ENCODE data around the gene IFNGR2. TPM values are rescaled to one million over a fixed set of nuclear protein-coding genes. Genes with fewer than 3 reads are reported as not detected.

IFNGR2 gene
- total and polyA plus RNA-seq, 2 experiments from 2014 or later, result 21.9 to 29.4 TPM

- Mint-ChIP-seq H3K4me3 (no peak overlapping the region), H3K27ac (no peak overlapping the region), H3K36me3 (ENCODE audit: low read depth) (peaks cover 24% of the 10 kb centered on the region), H3K4me1 (no peaks in the 10 kb centered on the region), H3K27me3 (ENCODE audit: insufficient read depth, low read depth, poor library complexity) (peaks cover 8% of the 10 kb centered on the region), H3K9me3 (peaks cover 40% of the 10 kb centered on the region)
- no peaks in the 10 kb centered on the region for H3K9me2 ChIP-seq (ENCODE audit: insufficient read depth)
- H3K36me3 ChIP-seq (ENCODE audit: insufficient read depth), result peaks cover 13% of the 10 kb centered on the region
- H4K20me1 ChIP-seq (replicated peaks; ENCODE audit: insufficient read depth), result no peaks in the 10 kb centered on the region
- H3K79me2 ChIP-seq (replicated peaks; ENCODE audit: insufficient read depth), result no peaks in the 10 kb centered on the region
- H3K4me3 ChIP-seq, result no peak overlapping the region
- ATAC-seq, result no peak
- H3K4me2 ChIP-seq, result no peak overlapping the region
- 0 out of 2 replicates have a peak, but pooled peaks cover 3% of the 10 kb centered on the region for H3F3A ChIP-seq (replicated peaks; ENCODE audit: low read depth)
- no peak overlapping the region for H3K27ac ChIP-seq (ENCODE audit: low read depth)
- H2AFZ ChIP-seq, result no peak overlapping the region
- no peak for DNase-seq (ENCODE audit: low spot score)
- no peaks in the 10 kb centered on the region for H3K27me3 ChIP-seq (ENCODE audit: insufficient read depth)
- no peak for TF ChIP-seq EZH2 (IDR thresholded peaks at IDR 0.05; ENCODE audit: low read depth, unreplicated experiment)
- no peak for TF ChIP-seq CREB1 (CRISPR knock-in tag; IDR thresholded peaks at IDR 0.05; ENCODE audit: low read depth)
- no peak for TF ChIP-seq NANOG (IDR thresholded peaks at IDR 0.05; ENCODE audit: borderline replicate concordance)
- TF ChIP-seq JUNB (IDR thresholded peaks at IDR 0.05; ENCODE audit: unreplicated experiment), result no peak
- no peak for TF ChIP-seq ZNF462 (CRISPR knock-in tag; IDR thresholded peaks at IDR 0.05)
- TF ChIP-seq, protein P1, sequence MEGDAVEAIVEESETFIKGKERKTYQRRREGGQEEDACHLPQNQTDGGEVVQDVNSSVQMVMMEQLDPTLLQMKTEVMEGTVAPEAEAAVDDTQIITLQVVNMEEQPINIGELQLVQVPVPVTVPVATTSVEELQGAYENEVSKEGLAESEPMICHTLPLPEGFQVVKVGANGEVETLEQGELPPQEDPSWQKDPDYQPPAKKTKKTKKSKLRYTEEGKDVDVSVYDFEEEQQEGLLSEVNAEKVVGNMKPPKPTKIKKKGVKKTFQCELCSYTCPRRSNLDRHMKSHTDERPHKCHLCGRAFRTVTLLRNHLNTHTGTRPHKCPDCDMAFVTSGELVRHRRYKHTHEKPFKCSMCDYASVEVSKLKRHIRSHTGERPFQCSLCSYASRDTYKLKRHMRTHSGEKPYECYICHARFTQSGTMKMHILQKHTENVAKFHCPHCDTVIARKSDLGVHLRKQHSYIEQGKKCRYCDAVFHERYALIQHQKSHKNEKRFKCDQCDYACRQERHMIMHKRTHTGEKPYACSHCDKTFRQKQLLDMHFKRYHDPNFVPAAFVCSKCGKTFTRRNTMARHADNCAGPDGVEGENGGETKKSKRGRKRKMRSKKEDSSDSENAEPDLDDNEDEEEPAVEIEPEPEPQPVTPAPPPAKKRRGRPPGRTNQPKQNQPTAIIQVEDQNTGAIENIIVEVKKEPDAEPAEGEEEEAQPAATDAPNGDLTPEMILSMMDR (conservative IDR thresholded peaks at IDR 0.05; ENCODE audit: low read depth in 2 of 2), result no peak
- no peak for TF ChIP-seq POLR2AphosphoS5 (IDR thresholded peaks at IDR 0.05; ENCODE audit: low read depth)
- no peak for TF ChIP-seq ZNF331 (CRISPR knock-in tag; IDR thresholded peaks at IDR 0.05; ENCODE audit: low read depth)
- TF ChIP-seq, protein P2, sequence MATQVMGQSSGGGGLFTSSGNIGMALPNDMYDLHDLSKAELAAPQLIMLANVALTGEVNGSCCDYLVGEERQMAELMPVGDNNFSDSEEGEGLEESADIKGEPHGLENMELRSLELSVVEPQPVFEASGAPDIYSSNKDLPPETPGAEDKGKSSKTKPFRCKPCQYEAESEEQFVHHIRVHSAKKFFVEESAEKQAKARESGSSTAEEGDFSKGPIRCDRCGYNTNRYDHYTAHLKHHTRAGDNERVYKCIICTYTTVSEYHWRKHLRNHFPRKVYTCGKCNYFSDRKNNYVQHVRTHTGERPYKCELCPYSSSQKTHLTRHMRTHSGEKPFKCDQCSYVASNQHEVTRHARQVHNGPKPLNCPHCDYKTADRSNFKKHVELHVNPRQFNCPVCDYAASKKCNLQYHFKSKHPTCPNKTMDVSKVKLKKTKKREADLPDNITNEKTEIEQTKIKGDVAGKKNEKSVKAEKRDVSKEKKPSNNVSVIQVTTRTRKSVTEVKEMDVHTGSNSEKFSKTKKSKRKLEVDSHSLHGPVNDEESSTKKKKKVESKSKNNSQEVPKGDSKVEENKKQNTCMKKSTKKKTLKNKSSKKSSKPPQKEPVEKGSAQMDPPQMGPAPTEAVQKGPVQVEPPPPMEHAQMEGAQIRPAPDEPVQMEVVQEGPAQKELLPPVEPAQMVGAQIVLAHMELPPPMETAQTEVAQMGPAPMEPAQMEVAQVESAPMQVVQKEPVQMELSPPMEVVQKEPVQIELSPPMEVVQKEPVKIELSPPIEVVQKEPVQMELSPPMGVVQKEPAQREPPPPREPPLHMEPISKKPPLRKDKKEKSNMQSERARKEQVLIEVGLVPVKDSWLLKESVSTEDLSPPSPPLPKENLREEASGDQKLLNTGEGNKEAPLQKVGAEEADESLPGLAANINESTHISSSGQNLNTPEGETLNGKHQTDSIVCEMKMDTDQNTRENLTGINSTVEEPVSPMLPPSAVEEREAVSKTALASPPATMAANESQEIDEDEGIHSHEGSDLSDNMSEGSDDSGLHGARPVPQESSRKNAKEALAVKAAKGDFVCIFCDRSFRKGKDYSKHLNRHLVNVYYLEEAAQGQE (IDR thresholded peaks at IDR 0.05; ENCODE audit: unreplicated experiment), result no peak
- TF ChIP-seq ZNF114 (CRISPR knock-in tag; IDR thresholded peaks at IDR 0.05), result no peak
- TF ChIP-seq, protein P3, sequence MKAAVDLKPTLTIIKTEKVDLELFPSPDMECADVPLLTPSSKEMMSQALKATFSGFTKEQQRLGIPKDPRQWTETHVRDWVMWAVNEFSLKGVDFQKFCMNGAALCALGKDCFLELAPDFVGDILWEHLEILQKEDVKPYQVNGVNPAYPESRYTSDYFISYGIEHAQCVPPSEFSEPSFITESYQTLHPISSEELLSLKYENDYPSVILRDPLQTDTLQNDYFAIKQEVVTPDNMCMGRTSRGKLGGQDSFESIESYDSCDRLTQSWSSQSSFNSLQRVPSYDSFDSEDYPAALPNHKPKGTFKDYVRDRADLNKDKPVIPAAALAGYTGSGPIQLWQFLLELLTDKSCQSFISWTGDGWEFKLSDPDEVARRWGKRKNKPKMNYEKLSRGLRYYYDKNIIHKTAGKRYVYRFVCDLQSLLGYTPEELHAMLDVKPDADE (IDR thresholded peaks at IDR 0.05), result no peak
- no peak for TF ChIP-seq EZH2phosphoT487 (IDR thresholded peaks at IDR 0.05; ENCODE audit: unreplicated experiment)
- no peak for TF ChIP-seq STAT1 (IDR thresholded peaks at IDR 0.05; ENCODE audit: unreplicated experiment)
- no peaks in the 10 kb centered on the region for H3K4me1 ChIP-seq (ENCODE audit: insufficient read depth)
These were observed 30.6 kb upstream of the IFNGR2 start for GRCh38 chr21:33372582-33372981.
